HG03095 (cell line): ENCODE results near the gene AJAP1.

Source experiments
- ATAC-seq: cut with Tn5 transposase; IDR thresholded peaks from one replicate; pipeline ENCODE4 v1.9.1; 2021; ENCODE audit warnings: moderate library complexity; ENCODE audit not compliant: unreplicated experiment

The AJAP1 gene

DNA sequence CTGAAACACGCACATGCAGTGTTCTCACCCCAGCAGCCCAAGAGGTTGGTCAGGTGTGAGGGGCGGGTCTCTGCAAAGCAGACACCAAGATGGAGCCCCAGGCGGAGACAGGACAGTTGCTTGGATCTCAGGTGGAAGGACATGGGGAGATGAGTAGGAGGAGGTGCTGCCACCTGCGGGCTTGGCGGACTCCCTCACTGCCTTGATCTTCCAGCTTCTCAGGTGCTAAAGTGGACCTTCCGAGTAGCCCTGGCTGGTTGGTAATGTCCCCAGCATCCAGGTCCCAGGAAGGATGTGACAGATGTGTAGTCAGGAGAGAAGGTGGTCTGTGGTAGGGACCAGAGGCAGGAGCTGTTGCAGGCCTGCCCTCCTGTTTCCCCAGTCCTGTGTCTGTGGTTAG lies 114.1 kb downstream of the AJAP1 start:
- ATAC-seq: no peak

DNA sequence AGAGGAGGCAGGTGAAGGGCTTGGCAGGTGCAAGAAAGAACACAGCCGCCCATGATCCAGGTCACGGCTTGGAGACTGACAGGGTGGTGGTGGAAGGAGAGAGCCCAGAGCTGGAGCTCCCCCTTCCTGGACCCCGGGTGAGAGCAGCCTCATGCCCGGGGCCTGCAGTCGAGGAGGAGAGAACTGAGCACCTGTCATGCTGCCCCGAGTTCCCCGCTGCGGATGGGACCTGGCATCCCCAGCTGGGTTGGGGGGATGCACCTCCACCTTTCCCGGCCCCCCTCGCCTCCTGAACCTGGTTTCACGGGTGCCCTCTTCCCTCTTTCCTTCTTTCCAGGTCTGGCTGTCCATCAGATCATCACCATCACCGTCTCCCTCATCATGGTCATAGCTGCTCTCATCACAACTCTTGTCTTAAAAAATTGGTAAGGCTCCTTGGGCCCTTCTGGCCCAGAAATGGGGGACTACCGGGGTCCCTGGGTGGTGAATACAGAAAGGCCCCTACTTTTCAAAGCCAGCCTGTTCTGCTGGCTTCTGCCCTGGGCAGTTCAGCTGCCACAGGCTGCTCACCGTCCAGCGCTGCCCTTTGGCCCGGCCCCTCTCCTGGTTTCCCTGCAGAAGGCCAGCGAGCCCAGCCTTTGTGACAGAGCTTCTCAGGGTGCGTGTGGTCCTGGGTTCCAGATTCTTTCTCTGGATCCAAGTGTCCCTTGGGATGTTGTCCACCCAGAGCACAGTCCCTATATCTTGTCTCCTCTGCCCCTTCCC lies 115.3 kb downstream of the AJAP1 start:
- no peak for ATAC-seq

DNA sequence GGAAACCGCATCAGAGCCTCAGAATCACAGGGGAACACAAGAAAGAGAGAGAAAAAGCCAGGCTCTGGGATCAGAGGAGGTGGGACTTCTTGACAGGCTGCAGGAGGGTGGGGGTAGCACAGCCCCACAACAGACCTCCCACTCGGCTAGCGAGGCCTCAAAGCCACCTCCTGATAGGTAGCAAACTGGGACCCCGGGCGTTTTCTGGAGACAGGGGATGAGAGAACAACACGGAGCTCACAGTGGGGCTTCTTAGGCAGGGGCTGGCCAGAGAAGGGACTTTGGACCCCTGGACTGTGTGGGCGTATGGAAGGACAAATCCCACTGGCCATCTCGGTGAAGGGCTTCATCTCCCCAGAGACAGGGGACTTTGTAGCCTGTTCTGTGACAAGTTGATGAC lies 116.3 kb downstream of the AJAP1 start:
- no peak for ATAC-seq

DNA sequence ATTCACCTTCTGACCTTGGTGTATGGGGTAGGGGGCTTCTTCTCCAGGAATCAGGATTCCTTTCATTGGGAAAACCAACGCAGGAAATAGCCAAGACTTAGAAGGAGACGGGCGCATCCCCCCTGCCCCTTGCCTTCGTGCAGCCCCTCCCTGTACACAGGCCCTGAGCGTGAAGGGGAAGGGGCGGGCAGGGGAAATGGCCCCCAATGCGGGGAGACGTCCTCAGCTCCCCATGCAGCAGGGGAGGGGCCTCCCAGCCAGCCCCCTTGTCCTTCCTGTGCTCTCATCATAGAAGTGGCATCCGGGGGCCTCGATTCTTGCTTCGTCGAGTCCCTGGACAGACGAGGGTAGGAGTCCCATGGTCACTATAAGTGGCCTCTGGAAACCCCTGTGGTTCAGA lies 116.9 kb downstream of the AJAP1 start:
- ATAC-seq: no peak

DNA sequence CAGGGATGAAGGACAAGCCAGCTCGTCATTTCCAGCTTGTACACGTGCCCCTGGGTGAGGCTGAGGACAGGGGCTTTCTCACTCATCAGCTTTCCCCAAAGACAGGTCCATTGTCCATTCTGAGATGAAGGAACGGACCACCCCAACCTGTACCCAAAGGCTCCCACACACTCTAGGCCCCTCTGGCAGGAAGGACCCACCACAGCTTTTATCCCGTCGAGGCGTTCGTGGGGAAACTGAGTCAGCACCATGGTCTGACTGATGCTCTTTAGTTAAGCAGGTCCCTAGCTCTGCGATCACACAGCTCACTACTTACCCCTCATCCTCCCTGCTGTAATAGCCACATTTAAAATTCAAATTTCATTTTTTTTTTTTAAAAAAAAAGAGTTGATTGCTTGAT lies 117.3 kb downstream of the AJAP1 start:
- no peak for ATAC-seq

DNA sequence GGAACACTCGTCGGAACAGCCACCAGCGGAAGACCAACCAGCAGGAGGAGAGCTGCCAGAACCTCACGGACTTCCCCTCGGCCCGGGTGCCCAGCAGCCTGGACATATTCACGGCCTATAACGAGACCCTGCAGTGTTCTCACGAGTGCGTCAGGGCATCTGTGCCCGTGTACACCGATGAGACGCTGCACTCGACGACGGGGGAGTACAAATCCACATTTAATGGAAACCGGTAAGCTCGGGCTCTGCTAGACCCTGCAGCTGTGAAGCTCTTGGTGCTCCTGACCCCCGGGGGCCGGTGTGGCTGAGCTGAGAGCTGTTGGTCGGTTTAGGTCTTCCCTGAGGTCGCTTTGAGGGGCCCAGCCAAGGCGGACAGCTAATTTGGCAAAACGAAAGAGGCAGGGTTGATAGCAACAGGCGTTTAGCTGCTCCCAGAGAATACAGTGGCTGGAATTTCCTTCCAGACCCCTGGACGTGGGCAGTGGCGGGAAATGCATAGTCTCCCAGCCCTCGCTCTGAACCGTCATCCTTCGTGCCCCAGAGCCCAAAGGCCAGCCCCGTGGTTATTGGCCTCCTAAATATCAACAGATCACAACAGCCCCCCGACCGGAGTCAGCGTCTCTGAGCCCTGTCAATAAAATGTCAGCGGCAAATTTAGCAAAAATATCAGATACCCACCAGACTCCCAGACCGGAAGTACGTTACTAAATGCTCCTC lies 118.0 kb downstream of the AJAP1 start:
- ATAC-seq: no peak

DNA sequence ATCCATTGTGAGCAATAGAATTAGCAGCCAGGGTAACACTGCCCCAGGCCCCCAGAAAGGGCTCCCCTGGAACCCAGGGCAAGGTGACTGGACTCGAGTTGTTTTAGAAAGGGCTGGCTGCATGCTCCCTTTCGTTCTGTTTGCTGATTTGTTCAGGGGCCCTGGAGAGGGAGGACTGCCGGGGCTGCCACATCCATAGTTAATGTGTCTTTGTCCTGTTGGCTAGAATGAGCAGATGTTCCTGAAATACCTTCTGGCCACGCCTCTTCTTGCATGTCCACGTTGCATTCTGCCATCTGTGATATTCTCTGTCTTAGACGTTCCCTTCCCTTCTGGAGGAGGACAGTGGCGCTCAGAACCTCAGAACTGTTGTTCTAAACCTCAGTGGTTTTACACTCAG lies 118.8 kb downstream of the AJAP1 start:
- no peak for ATAC-seq

DNA sequence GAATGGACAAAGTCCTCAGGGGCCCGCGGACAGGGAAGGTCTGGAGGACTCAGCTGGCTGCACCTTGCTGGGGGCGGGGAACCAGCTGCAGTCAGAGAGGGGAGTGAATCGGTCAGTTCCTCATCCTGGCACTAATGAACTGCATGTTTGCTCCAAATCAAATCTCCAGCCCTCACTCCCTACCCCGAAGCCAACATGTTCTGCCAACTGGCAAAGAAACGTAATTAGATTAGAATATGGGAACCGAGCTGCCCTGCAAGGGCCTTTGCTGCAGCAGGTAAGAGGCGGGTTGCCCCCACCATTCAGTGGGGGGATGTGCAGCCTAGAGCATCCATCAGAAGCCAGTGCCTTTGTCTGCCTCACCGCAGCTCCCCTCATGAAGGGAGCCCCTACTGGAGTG lies 121.1 kb downstream of the AJAP1 start:
- no peak for ATAC-seq

DNA sequence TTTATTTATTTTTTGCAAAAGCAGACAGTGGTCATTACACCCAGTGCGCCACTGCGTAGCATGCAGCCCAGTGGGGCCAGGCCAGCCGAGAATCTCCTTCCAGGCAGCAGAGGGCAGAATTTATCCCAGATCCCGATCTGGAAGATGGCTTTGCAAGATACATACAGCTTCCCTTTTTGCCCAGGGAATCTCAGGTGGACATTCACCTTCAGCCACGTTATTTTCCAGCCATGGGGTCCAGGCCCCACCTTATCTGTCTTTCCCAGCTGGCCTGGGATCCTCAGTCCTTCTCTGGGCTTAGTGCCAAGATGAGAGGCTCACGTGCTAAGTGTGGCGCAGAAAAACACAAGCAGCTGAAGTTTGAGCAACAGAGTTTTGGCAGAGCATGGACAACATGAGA lies 123.6 kb downstream of the AJAP1 start:
- no peak for ATAC-seq

DNA sequence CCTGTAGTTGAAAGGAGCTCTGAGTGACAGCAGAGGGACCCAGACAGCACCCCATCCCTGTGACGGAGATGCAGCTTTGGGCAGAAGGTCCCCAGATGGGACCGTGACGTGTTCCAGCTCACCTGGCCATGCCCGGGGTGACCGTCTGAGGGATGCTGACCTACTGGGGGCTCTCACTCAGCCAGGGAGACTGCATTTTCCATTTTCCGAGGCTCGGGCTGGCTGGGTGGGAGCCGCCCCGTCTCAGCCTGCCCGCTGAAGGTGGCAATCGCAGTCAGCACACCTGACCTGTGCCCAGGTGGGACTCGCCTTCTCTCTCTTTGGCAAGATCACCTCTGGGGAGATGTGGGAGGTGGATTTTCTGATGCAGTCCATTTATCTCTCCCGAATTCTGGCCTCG lies 127.2 kb downstream of the AJAP1 start:
- ATAC-seq: no peak

DNA sequence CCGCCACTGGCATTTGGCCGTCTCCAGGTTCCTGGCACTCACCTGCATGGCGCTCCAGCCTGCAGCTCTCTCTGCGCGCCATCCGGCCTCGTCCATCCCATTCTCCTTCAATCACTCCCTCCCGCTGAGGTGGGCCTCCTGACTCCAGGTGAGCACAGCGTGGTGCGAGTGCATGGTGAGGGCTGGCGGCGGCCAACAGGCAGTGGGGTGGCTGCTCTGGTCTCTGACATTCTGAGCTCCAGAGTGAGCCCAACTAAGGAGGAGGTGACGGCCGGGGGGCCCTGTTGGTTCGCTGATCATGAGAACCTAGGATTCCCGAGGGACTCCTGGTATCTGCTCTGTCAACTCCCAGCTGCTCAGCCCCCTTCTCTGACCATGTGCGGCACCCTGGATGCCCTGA lies 130.4 kb downstream of the AJAP1 start:
- no peak for ATAC-seq

DNA sequence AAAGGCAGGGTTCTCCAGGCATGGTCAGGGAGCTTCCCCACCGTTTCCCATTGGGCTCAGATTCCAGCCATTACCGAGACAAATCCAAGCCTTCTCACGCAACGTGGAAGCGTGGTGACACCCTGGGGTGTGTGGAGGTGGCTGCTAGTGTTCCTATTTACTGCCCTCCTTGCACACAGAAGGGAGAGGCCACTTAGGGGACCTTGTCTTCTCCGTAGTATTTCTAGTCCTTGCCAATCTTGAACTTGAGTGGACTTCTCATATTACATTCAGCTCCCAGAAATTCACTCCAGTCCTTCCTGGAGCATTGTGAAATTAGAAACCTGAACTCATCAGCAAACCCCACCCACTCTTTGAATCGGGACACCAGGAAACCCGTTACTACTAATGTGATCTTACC lies 131.6 kb downstream of the AJAP1 start:
- no peak for ATAC-seq

DNA sequence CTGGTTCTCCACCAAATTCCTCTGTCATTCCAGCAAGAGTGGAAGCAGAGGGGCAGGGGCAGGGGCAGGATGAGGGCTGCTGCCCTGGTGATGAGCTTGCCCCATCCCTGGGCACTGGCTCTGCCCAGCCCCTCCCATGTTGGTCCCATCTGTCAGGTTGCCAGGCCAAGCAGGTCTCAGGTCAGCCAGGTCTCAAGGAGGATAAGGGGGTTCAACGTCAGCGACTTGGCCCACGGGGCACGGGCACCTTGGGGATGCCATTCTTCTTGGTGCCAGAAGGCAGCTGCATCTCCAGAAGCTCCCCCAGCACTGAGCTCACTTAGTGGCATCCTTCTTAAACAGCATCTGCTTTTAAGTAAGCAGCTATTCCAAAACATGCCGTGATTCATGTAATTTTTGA lies 133.1 kb downstream of the AJAP1 start:
- ATAC-seq: no peak

DNA sequence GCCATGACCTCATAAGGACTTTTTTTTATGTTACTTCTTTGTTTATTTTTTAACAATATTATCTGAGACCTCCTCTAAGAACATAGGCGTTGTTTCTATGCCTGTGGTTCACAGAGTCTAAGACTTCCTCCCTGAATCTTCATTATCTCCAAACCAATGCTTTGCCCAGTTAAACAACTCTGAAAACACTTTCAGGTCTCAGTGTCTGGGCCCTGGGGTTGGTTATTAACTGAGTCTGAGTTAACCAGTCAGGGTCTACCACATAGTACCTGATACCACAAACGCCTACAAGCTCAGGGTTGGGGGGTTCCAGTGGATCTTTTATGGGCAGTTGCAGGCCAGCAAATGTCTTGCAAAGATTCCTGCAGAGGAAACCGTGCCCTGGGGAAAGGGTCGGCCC lies 138.2 kb downstream of the AJAP1 start:
- ATAC-seq: no peak

DNA sequence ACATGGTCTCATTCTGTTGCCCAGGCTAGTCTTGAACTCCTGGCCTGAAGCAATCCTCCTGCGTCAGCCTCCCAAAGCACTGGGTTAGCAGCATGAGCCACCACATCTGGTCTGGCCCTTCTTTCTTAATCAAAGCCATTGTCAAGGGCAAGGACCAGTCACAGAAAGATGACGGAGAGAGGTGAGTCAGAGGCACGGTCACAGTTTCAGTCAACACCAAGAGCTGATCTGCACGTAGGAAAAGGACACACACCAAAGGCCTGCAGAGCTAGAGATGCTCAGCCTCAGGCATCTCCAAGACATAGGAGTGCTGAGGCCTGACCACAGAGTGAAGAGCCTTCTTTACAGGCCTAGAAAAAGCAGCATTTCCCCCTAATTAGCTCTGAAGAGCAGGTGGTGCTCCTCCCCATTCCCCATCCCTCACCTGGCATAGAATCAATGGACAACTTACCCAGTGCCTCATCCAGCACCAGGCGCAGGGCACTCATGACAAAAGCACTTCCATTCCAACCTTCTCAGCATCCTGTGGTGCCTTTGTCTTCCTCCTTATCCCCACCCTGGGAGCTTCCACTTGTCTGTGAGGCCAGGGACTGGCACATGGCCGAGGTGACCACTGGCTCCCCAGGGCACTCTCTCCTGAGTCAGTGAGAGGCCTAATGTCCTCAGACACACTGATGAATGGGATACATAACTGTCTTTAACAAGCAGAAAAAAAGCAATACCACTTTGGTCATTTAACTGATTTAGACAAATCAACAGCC lies 139.8 kb downstream of the AJAP1 start:
- ATAC-seq: no peak

DNA sequence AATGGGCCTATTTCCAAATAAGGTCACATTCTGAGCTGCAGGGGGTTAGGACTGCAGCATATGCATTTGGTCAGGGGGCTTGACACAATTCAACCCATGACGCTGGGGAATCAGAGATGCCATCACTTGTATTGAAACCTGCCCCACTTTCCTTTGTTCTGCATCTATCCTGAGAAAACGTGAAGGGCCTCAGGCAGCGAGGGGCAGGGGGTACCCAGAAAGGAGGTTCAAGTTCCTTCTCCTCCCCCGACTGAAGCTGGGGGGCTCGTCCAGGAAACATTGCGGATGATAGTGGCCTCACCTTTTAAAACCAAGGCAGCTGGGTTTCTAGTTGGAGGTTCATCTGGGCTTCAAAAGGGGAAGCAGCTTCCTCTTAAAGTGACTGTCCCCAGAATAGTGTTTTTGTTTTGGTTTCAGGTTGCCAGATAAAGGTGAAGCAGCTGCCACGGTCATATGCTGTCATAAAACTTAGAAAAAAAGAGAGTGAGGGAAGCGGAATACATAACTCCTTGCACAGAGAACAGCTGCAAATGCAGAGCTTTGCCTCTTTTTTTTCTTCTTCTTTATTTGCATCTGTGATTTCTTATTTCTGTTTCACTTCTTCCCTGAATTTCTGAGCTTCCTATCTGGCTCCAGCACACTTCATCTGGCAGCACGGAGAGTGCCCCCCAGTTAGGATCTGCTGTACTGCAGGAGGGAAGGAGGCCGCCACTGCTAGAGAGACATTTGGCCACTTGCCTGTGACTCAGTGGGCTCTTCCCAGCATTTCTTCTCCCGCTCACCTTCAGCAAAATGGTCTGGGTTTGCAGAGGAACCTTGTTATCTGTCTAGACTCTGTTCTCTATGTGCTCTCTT lies 142.0 kb downstream of the AJAP1 start:
- peak; percentile 87 for ATAC-seq

DNA sequence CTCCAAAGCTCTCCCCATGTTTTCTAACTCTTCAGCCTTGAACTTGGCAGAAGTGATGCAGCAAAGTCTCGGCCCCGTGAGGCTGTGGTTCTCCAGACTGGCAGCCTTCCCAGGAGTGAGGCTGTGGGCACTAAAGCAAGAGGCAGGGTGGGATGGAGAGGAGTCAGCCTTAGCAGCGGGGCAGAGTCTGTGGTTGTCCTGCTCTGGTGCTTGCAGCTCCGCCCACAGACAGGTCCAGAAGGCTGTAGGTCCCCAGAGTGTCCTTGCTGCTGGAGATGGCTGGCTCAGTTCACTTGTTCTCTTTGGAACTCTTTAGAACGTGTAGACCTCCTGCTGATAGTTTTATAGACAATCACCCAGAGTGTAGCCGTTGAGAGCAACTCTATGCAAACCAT lies 142.6 kb downstream of the AJAP1 start:
- ATAC-seq: no peak

DNA sequence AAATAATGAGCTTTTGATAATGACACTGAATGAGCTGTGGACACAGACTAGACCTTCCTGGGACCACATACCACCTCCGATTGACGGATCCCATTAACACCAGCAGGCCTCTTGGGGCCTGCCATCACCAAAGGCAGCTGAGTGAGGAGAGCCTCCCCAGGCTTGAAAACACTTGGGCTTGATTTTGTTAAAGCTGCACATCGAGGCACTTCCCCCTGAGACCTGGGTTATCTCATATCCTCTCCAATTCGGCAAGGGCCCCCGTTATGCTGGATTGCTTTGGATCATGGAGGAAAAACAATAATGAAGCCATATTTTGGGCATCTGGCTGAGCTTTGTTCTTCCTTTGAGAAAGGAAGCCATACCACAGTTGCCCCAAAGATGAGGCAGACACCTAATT lies 143.0 kb downstream of the AJAP1 start:
- ATAC-seq: no peak

DNA sequence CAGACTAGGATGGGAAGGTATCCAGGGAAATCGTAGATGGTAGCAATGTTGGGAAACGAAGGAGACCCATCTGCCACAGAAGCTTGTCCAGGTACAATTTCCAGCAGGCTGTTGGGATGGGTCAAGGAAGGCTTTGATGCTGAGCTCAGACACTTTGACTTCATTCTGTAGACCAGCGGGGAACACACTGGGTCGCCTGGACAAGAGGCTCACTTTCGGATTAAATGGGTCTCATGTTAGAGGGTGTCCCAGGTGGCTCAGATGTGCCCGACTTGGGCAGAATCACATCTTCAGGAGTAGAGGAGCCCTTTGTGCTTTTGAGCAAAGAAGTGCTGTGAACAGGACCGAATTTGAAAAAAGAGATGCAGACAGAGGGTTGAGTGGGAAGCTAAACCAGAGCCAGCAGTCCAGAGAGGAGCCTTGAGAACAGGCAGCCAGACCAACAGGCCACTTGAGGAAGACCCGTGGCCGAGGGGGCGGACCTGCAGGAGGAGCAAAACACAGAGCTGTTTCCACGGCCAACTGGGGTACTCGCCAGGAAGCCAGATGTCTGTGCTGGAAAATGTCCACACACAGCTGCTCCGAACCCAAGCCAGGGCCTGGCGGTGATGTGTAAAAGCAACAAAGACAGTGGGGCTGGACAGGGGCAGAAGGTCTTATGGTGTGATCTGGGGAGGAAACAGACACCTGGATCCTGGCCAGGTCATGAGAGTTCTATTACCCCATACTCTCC lies 146.9 kb downstream of the AJAP1 start:
- no peak for ATAC-seq

DNA sequence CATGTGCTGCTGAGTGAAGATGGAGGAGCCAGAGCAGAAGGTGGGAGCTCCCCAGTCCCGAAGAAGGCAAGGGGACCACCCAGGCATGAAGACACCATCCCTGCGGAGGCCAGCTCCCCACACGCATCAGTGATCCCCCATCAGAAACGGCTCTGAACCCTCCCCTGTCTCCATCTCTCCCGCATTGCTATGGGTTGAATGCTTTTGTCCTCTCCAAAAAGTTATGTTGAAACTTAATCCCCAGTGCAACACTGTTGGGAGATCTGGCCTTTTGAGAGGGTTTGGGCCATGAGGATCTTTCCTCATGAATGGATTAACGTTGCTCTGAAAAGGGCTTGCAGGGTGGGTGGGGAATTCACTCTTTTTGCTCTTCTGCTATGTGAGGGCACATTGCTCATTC lies 147.6 kb downstream of the AJAP1 start:
- ATAC-seq: no peak
